ENCODE results near the gene LMNA.

DNA sequence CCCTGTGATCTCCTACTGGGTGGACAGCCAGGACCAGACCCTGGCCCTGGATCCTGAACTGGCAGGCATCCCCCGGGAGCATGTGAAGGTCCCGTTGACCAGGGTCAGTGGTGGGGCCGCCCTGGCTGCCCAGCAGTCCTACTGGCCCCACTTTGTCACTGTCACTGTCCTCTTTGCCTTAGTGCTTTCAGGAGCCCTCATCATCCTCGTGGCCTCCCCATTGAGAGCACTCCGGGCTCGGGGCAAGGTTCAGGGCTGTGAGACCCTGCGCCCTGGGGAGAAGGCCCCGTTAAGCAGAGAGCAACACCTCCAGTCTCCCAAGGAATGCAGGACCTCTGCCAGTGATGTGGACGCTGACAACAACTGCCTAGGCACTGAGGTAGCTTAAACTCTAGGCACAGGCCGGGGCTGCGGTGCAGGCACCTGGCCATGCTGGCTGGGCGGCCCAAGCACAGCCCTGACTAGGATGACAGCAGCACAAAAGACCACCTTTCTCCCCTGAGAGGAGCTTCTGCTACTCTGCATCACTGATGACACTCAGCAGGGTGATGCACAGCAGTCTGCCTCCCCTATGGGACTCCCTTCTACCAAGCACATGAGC is 62.2 kb downstream of the LMNA start:
- TF ChIP-seq EZH2 (IDR thresholded peaks at IDR 0.05; ENCODE audit: borderline replicate concordance, low read length) (no peak), CTCF (conservative IDR thresholded peaks at IDR 0.05 in 1 of 2, IDR thresholded peaks at IDR 0.05 in 1 of 2; ENCODE audit: extremely low read depth in 1 of 2, insufficient read depth in 1 of 2, low read depth in 1 of 2, low read length in 2 of 2) (no peak)

Data from mammary epithelial cell (primary cell).